SH-SY5Y (cell line): ENCODE results near the gene LANCL1.

Source experiments
- GATA2 ChIP-seq: IDR thresholded peaks from 2 replicates; pipeline ENCODE4 v1.6.1; 2011; ENCODE audit warnings: mild to moderate bottlenecking, low read depth, low read length
- GATA3 ChIP-seq: IDR thresholded peaks from 2 replicates; pipeline ENCODE4 v1.6.1; 2011; ENCODE audit warnings: low read depth, mild to moderate bottlenecking, low read length, moderate library complexity

- TF ChIP-seq GATA3 (no peak), GATA2 (no peak)
Observed at GRCh38 chr2:210392469-210392881, 84.1 kb downstream of the LANCL1 start.
